Muscle layer of duodenum (tissue), 2 donors: ENCODE results near the gene TTC23L.

ENCODE experiments used
- H3K27ac ChIP-seq: one replicate; pipeline ENCODE4 v1.7.0; 2013; ENCODE audit warnings: mild to moderate bottlenecking, low read length
- H3K27me3 ChIP-seq: one replicate; pipeline ENCODE4 v1.7.0; 2013; ENCODE audit warnings: low read depth, mild to moderate bottlenecking, control low read depth, low read length
- H3K36me3 ChIP-seq, 2 donors: one replicate each; pipeline ENCODE4 v1.7.0; 2013; ENCODE audit warnings: low read length in 2 of 2, control low read depth in 1 of 2, mild to moderate bottlenecking in 1 of 2; ENCODE audit not compliant: insufficient read depth in 2 of 2, control insufficient read depth in 1 of 2
- H3K4me1 ChIP-seq, 2 donors: one replicate each; pipeline ENCODE4 v1.7.0; 2013; ENCODE audit warnings: low read length in 2 of 2, mild to moderate bottlenecking in 2 of 2, control low read depth in 1 of 2, moderate library complexity in 1 of 2; ENCODE audit not compliant: insufficient read depth in 2 of 2, control insufficient read depth in 1 of 2
- H3K4me3 ChIP-seq, 2 donors: one replicate each; pipeline ENCODE4 v1.7.0; 2013; ENCODE audit warnings: low read length in 2 of 2, low read depth in 1 of 2, mild to moderate bottlenecking in 1 of 2
- H3K9me3 ChIP-seq, 2 donors: one replicate each; pipeline ENCODE4 v1.7.0; 2013; ENCODE audit warnings: low read length in 2 of 2, control low read depth in 1 of 2, mild to moderate bottlenecking in 1 of 2; ENCODE audit not compliant: control insufficient read depth in 1 of 2
- donor health status: healthy.

TTC23L gene

DNA sequence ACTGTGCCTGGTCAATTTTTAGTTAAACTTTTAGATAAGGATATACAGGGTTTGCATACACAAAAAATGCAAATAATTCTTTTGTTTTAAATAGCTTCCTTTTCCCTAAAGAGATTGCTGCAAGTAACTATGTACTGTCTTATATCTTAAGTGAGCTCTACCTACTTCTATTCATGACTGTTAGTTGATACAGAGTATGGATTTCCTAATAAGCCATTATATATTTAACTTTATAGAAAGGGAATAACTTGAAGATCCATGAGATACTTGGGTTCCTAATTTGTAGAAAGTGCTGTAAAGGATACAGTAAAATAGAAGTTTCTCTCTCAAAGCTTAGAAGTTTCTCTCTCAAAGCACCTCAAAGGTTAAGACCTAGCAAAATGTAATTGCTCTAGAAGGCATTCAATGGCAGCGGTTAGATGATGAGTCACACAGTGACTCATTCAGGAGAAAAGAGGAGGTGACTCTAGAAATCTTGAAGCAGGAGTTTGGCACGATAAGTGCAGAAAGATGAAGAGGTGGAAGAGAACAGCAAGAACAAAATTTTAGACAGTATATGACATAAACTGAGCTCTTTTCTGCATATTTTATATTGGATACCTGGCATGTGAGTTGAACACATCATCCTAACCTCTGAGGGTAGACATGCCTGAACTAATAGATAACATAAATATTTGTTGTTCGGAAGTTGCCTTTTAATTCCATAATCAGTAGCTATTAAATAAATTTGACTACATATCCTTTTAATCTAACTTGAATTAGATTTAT lies 84.9 kb downstream of the TTC23L start:
- peaks cover 36 to 56% of the 10 kb centered on the region in 2 donors for H3K36me3 ChIP-seq

DNA sequence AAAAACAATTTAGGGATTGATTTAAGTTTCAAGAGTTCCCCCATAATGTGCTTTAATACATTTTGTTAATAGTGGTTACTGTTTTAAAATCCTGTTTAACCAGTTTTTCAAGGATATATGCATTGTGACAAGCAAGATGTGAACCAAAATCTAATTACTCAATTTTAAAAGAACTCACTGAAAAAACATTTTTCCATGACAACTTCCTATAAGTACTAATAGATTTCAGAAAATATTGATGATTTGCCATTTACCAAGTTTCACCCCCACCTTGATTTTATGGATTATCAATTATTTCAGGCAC lies 85.5 kb downstream of the TTC23L start:
- H3K36me3 ChIP-seq, result peaks cover 36 to 56% of the 10 kb centered on the region in 2 donors
- H3K9me3 ChIP-seq, result no peaks in the 10 kb centered on the region
- peaks cover 0 to 8% of the 10 kb centered on the region in 2 donors for H3K4me1 ChIP-seq
- no peak overlapping the region for H3K4me3 ChIP-seq
- H3K27me3 ChIP-seq, result no peaks in the 10 kb centered on the region
- no peak overlapping the region for H3K27ac ChIP-seq

More for the DNA sequence above, 84.9 kb downstream of the TTC23L start:
- Histone ChIP-seq H3K27me3 (no peaks in the 10 kb centered on the region), H3K9me3 (no peaks in the 10 kb centered on the region), H3K27ac (peak overlapping the region; percentile 1), H3K4me3 (no peak overlapping the region), H3K4me1 (peaks cover 0 to 8% of the 10 kb centered on the region in 2 donors)

DNA sequence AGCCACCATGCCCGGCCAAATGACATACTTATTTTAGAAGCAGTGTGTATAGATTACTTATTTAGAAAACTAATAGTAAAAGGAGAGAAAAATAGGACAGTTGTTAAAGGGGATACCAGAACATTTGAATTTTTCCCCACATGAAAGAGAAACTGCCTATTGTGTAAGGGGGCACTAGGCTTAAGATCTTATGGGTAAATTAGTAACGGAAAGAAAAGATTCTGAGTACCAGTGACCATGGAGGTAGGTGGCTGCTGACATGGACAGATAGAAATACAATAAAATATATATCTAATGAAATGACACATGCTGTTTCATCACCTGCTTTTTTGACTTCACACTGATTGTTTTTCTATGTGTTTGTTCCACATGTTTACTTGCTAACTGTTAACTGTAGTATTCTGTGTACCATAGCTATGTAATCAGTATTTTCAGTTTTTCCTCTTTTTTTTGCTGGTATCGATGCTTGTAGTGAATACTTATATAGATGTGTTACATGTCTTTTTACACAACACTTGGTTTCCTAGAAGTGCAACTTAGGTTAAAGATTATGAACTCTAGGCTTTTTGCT lies 87.4 kb downstream of the TTC23L start:
- Histone ChIP-seq H3K4me3 (no peak overlapping the region), H3K36me3 (peaks cover 28 to 43% of the 10 kb centered on the region in 2 donors), H3K4me1 (peaks cover 7 to 14% of the 10 kb centered on the region in 2 donors), H3K27ac (no peak overlapping the region), H3K9me3 (no peaks in the 10 kb centered on the region), H3K27me3 (no peaks in the 10 kb centered on the region)

DNA sequence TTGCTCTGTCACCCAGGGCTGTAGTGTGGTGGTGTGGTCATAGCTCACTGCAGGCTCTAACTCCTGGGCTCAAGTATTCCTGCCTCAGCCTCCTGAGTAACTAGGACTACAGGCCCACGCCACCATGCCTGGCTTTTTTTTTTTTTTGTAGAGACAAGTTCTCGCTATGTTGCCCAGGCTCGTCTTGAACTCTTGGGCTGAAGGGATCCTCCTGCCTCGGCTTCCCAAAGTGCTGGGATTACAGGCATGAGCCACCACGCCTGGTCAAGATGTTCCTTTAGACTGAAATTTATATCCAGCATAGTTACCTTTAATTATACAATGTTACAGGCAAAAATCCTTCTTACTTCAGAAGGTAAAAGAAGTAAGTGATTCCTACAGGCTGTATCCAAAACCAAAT lies 88.8 kb downstream of the TTC23L start:
- Histone ChIP-seq H3K27ac (no peak overlapping the region), H3K4me1 (peaks cover 7 to 14% of the 10 kb centered on the region in 2 donors)

DNA sequence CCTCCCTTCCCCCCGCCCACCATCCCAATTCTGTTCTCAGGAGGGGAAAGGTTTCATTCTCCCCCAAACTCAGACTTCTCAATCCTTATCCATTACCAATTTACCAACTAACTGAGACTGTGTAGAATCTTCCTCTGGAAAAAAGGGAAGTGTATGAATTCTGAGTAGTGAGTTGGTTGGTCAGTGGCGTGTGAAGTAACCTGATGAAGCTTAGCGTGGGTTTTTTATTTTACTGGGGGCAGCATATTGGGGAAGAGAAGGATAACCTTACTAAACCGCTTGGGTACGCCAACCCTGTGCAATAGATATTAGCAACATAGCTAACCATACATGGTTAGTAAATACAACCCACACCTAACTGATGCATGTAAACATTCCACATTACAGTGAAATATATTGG lies 89.3 kb downstream of the TTC23L start:
- H3K4me1 ChIP-seq, result peaks cover 7 to 14% of the 10 kb centered on the region in 2 donors
- H3K4me3 ChIP-seq, result no peak overlapping the region
- no peaks in the 10 kb centered on the region for H3K27me3 ChIP-seq
- H3K36me3 ChIP-seq, result peaks cover 15 to 34% of the 10 kb centered on the region in 2 donors
- H3K9me3 ChIP-seq, result no peaks in the 10 kb centered on the region
- H3K27ac ChIP-seq, result no peak overlapping the region

More for the DNA sequence above, 88.8 kb downstream of the TTC23L start:
- H3K9me3 ChIP-seq, result no peaks in the 10 kb centered on the region
- H3K4me3 ChIP-seq, result no peak overlapping the region
- H3K36me3 ChIP-seq, result peaks cover 19 to 38% of the 10 kb centered on the region in 2 donors
- H3K27me3 ChIP-seq, result no peaks in the 10 kb centered on the region

DNA sequence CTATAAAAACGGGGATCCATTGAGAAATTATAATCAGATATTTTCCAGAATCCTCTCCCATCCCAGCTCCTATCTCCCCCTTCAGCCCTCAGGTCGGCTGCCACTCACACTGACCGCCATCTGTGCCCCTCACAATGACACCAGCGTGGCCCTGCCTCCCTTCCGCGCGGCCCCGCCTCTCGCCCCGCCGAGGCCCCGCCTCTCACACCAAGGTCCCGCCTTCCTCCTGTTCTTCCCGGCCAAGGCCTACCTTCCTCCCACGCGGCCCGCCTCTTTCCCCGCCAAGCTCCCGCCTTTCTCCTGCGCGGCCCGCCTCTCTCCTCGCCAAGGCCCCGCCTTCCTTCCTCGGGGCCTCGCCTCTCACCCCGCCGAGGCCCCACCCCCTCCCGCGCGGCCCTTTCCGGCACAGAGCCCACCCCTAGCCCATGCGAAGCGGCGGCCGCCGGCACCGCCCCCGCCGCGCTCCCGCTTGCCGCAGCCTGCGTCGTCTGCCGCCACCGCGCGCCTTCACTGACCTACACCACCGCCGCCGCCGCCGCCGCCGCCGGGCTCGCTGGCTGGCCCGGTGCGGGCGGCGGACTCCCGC lies 90.3 kb downstream of the TTC23L start, which contains the start of gene DNAJC21:
Gene DNAJC21 (plus strand): TSS at position 426 of the 586 bp plus-strand sequence. CDS start 261 bp downstream, outside the sequence.
- Histone ChIP-seq H3K27ac (peak within 1 kb of the TSS; percentile 76), H3K4me3 (peak within 1 kb of the TSS; percentile 77 to 78), H3K27me3 (no peaks in the 10 kb centered on the region), H3K9me3 (no peaks in the 10 kb centered on the region), H3K4me1 (peaks cover 7 to 11% of the 10 kb centered on the region in 2 donors), H3K36me3 (peaks cover 11 to 27% of the 10 kb centered on the region in 2 donors)

DNA sequence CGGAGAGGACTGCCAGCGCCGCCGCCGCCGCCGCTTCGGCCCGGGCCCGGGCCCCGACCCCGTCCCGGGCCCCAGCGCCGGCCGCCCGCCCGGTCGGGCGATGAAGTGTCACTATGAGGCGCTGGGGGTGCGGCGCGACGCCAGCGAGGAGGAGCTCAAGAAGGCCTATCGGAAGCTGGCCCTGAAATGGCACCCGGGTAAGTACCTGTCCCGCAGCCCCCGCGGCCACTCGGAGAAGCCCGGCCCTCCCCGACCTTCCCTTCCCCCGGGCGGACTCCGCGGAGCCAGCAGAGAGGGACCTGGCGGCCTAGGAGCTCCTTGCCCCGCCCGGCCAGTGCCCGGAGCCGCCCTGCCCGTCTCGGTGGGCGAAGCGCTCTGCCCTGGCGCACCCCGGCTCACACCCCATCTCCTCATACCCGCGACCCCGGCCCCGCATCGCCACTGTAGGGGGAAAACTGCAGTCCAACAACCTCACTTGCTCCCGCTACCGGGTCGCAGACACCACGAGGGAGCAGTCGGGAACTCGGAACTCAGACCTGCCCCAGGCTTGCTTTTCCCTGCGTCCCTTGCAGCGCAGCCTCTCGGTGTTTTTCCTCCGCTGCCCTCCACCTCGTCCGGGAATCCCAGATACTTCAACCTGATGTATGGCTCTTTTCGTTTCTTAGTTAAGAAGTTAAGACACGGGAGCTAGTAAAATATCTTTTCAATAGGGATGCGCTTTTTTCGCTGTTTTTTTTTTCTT lies 90.9 kb downstream of the TTC23L start:
- Histone ChIP-seq H3K9me3 (no peaks in the 10 kb centered on the region), H3K27ac (peak overlapping the region; percentile 76), H3K36me3 (peaks cover 7 to 21% of the 10 kb centered on the region in 2 donors)

DNA sequence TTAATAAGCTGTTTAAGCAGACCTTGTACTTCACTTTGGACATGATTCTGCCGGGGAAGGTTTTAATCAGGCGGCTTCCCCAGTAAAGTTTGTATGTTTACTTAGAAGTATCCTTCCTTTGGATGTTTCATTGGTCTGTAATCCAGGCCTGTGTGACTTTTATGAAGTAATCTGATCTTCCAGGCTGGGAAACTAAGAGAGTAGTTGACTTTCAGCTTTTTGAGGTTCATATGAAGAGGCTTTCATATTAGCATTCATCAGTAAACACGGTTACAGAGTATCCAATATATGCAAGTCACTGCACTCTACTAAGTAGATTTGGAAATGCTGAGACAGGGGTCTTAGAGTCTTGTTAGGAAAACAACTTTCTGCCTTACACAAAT lies 91.5 kb downstream of the TTC23L start:
- peaks cover 3 to 17% of the 10 kb centered on the region in 2 donors for H3K36me3 ChIP-seq
- H3K4me3 ChIP-seq, result peak overlapping the region; percentile 77 to 78
- H3K9me3 ChIP-seq, result no peaks in the 10 kb centered on the region
- H3K27me3 ChIP-seq, result no peaks in the 10 kb centered on the region
- peaks cover 7 to 11% of the 10 kb centered on the region in 2 donors for H3K4me1 ChIP-seq
- H3K27ac ChIP-seq, result peak overlapping the region; percentile 76

More for the DNA sequence above, 90.9 kb downstream of the TTC23L start:
- H3K4me3 ChIP-seq, result peak overlapping the region; percentile 77 to 78
- no peaks in the 10 kb centered on the region for H3K27me3 ChIP-seq
- H3K4me1 ChIP-seq, result peaks cover 7 to 11% of the 10 kb centered on the region in 2 donors

DNA sequence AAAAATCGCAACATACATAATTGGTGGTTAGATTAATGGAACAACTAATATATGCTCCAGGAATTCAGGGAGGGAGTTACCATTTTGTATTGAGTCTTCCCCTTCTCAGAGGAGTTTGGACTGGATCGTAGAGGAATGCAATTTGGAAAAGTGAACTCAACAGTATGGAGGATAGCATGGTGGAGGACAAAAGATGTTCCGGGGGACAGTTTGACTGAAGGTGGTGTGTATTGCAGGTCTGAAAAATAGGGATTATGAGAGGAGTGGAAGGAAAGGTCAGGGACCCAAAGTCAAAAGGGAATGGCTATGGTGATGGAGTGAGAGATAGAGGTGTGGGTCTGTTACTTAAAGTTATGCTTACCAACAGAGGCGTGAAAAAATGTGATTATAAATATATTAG lies 91.9 kb downstream of the TTC23L start:
- Histone ChIP-seq H3K4me3 (peak overlapping the region; percentile 77 to 78), H3K36me3 (peaks cover 0 to 13% of the 10 kb centered on the region in 2 donors), H3K27ac (peak overlapping the region; percentile 76), H3K27me3 (no peaks in the 10 kb centered on the region), H3K4me1 (peaks cover 7 to 11% of the 10 kb centered on the region in 2 donors), H3K9me3 (no peaks in the 10 kb centered on the region)

DNA sequence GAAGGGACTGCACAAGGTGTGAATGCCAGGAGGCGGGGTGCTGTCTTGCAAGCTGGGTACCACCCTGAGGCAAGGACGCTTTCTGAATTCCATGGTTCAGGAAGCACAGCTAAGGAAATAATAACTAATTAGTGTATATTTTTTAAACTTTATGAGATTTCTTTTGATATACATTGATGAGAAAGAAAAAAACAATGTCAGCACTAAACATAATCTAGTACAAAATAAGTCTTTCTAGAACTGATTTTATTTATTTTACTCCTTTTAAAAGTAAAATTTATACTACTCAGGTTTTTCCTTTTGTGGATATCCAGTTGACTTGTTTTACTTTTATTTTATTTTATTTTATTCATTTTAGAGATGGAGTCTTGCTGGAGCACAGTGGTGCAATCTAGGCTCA lies 94.0 kb downstream of the TTC23L start:
- Histone ChIP-seq H3K4me3 (no peak overlapping the region), H3K4me1 (peaks cover 7 to 11% of the 10 kb centered on the region in 2 donors), H3K27ac (no peak overlapping the region), H3K9me3 (no peaks in the 10 kb centered on the region), H3K36me3 (peaks cover 8 to 9% of the 10 kb centered on the region in 2 donors), H3K27me3 (no peaks in the 10 kb centered on the region)

DNA sequence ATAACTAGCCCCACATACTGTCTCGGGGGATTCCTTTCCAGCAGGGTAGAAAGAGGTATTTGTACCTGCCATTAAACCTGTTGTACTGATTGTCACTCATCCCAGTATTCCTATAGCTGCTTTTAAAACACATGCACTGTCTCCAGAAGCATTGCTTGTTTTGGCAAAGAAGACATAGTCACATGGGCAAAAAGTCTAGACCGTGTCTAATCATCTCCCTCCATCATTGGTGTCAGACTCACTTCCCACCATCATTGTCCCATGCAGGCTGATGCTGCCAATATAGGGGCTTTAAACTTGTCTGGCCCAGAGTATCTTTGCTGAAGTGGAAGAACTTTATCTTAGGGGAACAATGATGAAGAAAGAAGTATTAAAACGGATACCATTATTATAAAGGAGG lies 103.0 kb downstream of the TTC23L start:
- Histone ChIP-seq H3K4me1 (no peaks in the 10 kb centered on the region), H3K27me3 (no peaks in the 10 kb centered on the region), H3K36me3 (peaks cover 61 to 76% of the 10 kb centered on the region in 2 donors), H3K27ac (no peak overlapping the region), H3K4me3 (no peak overlapping the region), H3K9me3 (no peaks in the 10 kb centered on the region)
